NCI-H2196 treated with DMSO at 0.1 percent for 48 hours (cell line): ENCODE measurements around the gene NCOA5.

Experiments
- DNase-seq: peaks from one replicate; lab custom pipeline; 2025; ENCODE audit not compliant: unreplicated experiment; lab: John Stamatoyannopoulos, UW

The NCOA5 gene

DNA sequence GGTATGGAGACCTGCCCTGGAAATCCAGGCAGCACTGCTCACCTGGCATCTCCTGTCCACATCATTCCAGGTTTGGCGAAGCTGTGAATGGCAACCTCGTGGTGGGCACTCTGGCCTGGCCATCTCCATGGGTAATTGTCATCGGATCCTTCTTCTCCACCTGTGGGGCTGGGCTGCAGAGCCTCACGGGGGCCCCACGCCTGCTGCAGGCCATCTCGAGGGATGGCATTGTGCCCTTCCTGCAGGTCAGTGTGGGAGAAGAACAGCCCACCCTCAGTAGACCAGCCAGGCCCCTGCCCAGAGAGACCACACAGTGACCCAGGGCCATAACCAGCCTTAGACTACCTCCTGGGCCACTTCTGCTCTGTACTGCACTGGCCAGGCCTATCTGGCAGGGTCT lies 44.9 kb downstream of the NCOA5 start:
- DNase-seq: no peak

- no peak for DNase-seq
Observed at GRCh38 chr20:46043556-46043955, 46.2 kb downstream of the NCOA5 start.

- no peak for DNase-seq
Observed at GRCh38 chr20:46040902-46041535, 48.7 kb downstream of the NCOA5 start.

DNA sequence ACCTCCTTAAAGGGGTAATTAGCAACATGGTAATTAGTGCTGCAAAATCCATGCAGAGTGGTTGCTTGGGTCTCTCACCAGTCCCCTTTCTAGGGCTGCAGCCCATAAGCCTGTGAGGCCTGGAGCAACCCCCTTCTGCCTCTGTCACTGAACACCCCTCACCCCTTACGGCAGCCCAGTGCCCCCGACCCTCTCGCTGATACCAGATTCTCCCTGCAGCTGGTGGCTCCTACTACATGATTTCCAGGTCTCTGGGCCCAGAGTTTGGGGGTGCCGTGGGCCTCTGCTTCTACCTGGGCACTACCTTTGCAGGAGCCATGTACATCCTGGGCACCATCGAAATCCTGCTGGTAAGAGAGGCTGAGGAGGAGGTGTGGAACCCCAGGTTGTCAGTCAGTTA lies 52.7 kb downstream of the NCOA5 start:
- DNase-seq: no peak

- no peak for DNase-seq
Observed at GRCh38 chr20:46036370-46036769, 53.4 kb downstream of the NCOA5 start.

GRCh38 chr20:46035713-46036112 lies 54.0 kb downstream of the NCOA5 start:
- no peak for DNase-seq

- DNase-seq: no peak
Observed at GRCh38 chr20:46035253-46035652, 54.5 kb downstream of the NCOA5 start.

DNA sequence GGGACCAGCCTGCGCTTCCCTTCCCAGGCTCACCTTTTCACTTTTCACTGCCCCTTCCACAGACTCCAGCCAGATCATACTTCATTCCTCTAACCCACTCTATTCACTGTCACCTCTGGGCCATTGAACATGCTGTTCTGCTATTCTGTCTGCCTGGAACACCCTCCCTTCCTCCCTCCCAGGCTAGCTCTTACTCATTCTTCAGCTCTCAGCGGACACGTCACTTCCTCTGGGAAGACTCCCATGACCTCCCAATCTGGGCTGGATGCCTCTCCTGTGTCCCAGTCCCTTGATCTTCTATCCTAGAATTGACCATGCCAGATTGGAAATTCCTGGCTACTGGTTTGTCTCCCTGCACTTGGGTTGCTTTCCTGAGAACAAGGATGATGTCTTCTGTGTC lies 55.7 kb downstream of the NCOA5 start:
- DNase-seq: no peak

GRCh38 chr20:46031701-46032254 lies 58.0 kb downstream of the NCOA5 start:
- DNase-seq: peak; percentile 93

DNA sequence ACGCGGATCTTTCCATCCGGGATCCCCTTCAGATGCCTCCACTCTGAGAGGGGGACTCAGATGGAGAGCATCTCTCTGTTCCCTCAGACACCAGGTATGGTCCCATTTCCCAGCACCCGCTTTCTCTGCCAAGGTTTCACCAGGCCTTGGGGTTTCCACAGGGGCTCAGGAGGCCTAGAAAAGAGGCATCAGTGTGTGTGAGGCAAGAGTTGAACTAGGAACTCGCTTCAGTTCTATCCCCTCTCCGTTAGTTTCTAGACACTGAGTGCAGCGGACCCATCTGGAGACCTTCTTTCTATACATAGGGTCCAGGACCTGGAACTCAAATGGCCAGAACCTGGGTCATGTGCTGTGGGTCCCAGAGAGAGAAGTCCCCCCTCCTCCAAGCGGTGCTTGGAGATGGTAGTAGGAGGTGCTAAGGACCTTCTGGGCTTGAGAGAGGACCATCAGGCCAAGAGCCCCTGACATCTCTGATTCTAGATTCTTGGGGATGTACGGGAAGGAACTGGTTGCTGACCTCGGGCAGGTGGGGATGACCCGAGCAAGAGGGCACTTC lies 58.7 kb downstream of the NCOA5 start:
- no peak for DNase-seq

DNA sequence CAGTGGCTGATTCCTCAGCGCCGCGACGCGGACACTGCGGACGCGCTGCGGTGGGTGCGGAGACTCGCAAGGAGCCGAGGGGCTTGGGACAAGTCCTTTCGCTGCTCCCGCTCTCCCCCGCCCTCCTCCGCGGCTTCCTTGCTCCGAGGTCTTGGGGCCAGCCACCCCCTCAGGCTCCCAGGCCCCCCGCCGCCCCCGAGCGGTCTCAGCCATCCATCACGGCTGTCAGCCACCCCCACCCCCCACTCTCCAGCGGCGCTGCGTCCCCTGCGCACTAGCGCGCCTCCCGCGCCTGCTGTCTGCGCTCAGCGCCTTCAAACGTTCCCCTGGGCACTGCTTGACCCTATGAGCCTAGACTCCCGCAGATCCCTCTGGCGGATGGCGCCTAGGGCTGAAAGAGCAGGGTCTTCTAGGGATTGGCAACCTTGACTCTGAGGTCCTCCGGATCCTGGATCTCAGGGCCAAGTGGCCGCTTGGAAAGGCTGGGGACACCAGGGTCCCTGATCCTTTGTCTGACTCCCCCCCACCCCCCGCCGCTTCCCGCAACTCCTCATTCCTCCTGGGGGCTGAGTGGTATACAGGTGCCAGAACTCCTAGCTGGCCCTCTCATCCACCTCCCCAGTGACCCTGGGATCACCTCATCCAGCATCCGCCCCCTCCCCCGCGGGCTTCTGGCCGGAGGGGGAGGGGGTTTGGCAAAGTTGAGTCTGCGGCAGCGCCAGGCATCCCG lies 59.3 kb downstream of the NCOA5 start:
- DNase-seq: no peak

GRCh38 chr20:46028772-46029371 lies 60.9 kb downstream of the NCOA5 start, which contains the start of gene SLC12A5:
SLC12A5 (plus strand) TSS chr20:46029215; CDS start chr20:46029345, 130 bp downstream.
- no peak for DNase-seq

- no peak for DNase-seq
Observed at GRCh38 chr20:46028110-46028509, 61.7 kb downstream of the NCOA5 start.

DNA sequence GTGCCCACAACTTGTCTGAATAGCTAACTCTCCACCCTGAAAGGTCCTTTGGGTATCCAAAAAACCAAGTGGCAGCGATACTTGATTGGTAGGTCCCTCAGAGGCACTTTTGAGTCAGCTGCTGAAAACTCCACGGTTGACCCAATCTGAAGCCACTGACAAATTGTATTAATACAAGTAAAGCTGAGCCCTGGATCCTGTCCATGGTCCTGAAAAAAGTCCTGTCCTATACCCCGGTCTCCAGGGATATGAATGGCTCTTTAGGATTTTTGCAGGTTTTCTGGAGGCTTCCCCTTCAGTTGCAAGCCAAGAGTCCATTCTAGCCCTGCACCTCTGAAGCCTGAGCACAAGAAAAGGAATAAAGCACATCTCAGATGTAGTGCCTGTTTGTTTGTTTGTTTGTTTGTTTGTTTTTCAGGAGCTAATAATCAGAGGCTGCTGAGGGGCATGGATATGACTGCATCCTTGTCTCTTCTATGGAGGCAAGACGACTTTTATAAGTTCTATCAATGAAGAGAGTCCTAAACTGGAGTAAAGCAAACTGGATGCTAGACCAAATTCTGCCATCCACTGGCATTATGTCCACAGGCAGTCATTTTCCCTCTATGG lies 62.4 kb downstream of the NCOA5 start:
- no peak for DNase-seq

GRCh38 chr20:46025376-46025783 lies 64.4 kb downstream of the NCOA5 start:
- no peak for DNase-seq

- no peak for DNase-seq
Observed at GRCh38 chr20:46023999-46024398, 65.8 kb downstream of the NCOA5 start.

DNA sequence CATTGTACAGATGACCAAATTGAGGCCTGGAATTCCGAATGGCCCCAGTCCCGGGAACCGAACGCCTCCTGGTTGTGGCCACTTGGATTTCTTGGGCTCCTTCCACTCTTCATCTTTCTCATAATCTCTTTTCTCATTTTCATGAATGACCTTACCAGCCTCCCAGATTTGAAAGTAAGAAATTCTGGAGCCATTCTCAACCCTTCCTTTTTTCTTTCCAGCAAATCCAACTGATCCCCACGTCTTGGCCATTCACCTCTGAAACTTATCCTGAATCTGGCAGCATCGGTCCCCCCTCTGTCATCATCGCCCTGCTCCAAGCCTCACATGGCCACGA lies 66.6 kb downstream of the NCOA5 start:
- DNase-seq: no peak

DNA sequence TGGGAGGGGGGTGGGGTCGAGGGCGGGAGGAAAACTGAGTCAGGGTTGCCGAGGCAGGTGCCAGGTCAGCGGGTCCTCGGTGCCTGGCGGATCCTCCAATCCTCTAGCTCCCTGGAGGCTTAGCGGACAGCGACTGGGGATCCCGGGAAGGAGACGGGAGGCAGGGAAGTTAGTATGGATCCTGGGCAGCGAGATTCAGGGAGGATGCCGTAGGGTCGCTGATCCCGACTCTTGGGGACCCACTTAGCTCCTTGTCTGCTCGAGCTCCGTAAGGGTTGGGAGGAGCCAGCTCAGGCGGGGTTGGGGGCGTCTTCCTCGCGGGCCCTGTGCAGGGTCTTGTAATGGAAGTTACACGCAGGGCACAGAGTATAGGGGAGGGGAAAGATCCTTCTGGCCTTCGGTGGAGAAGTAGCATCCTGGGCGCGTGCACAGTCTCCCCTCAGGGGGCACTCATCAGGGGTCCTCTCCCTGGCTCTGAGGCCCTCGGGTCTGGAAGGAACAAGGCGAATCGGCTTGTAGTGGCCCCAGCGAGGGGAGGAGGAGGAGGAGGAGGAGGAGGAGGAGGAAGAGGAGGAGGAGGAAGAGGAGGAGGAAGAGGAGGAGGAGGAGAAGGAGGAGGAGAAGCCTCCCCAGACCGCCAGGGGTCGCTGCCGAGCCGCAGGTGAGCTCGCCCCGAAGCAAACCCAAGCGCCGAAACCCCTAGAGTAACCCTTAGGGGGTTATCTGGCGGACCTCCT lies 67.2 kb downstream of the NCOA5 start:
- peak; percentile 15 for DNase-seq

- DNase-seq: peak; percentile 76
Observed at GRCh38 chr20:46021361-46022359, 68.1 kb downstream of the NCOA5 start.
